ENCODE results near the gene MYT1. TPM values are rescaled to one million over a fixed set of nuclear protein-coding genes. Genes with fewer than 3 reads are reported as not detected.

The MYT1 gene
- total RNA-seq, 1 experiment from 2014 or later, result 0.22 TPM

GRCh38 chr20:64151633-64152530, 12.4 kb upstream of the MYT1 start:
- Histone ChIP-seq H3K9ac (ENCODE audit: low read length) (no peak overlapping the region), H3K4me2 (ENCODE audit: low read length) (peak overlapping the region; percentile 52), H2AFZ (ENCODE audit: low read length) (peak overlapping the region; percentile 60), H3K79me2 (ENCODE audit: low read length) (no peaks in the 10 kb centered on the region), H3K9me2 (replicated peaks; ENCODE audit: low read length) (no peaks in the 10 kb centered on the region), H3K27me3 (ENCODE audit: low read length) (no peaks in the 10 kb centered on the region), H3K4me3 (ENCODE audit: low read length) (no peak overlapping the region), H3K27ac (ENCODE audit: low read length) (peak overlapping the region; percentile 39), H3F3A (ENCODE audit: low read length, unreplicated experiment) (no peaks in the 10 kb centered on the region), H4K20me1 (ENCODE audit: low read length) (no peaks in the 10 kb centered on the region), H3K36me3 (ENCODE audit: low read depth, low read length) (no peaks in the 10 kb centered on the region), H3K9me3 (ENCODE audit: low read length) (no peaks in the 10 kb centered on the region), H3K4me1 (ENCODE audit: insufficient read depth, low read length) (peaks cover 15% of the 10 kb centered on the region)
- no peak for TF ChIP-seq EZH2phosphoT487 (IDR thresholded peaks at IDR 0.05; ENCODE audit: borderline replicate concordance, low read length)
- TF ChIP-seq EZH2 (IDR thresholded peaks at IDR 0.05; ENCODE audit: low read length, unreplicated experiment), result no peak
- TF ChIP-seq CTCF (conservative IDR thresholded peaks at IDR 0.05; ENCODE audit: low read depth, low read length), result no peak
- ChIA-PET POLR2A (ENCODE audit: unreplicated experiment) (no interaction called here), CTCF (no interaction called here)
- peak; percentile 92 for DNase-seq
- intact Hi-C loops (cut with micrococcal nuclease), result no loop called here
- ATAC-seq, result peak; percentile 84
- BruUV-seq (replicated peaks), result no TSS peak

GRCh38 chr20:64152906-64153305, 11.3 kb upstream of the MYT1 start:
- Histone ChIP-seq H3K27me3 (ENCODE audit: low read length) (no peaks in the 10 kb centered on the region), H3K9me2 (replicated peaks; ENCODE audit: low read length) (no peaks in the 10 kb centered on the region), H4K20me1 (ENCODE audit: low read length) (no peaks in the 10 kb centered on the region), H3K79me2 (ENCODE audit: low read length) (no peaks in the 10 kb centered on the region), H3K36me3 (ENCODE audit: low read depth, low read length) (no peaks in the 10 kb centered on the region), H3K9ac (ENCODE audit: low read length) (no peak overlapping the region), H3K4me2 (ENCODE audit: low read length) (no peak overlapping the region), H3K27ac (ENCODE audit: low read length) (no peak overlapping the region), H3F3A (ENCODE audit: low read length, unreplicated experiment) (no peaks in the 10 kb centered on the region), H3K4me3 (ENCODE audit: low read length) (no peak overlapping the region), H2AFZ (ENCODE audit: low read length) (no peak overlapping the region), H3K4me1 (ENCODE audit: insufficient read depth, low read length) (peaks cover 15% of the 10 kb centered on the region), H3K9me3 (ENCODE audit: low read length) (no peaks in the 10 kb centered on the region)
- ATAC-seq, result no peak
- DNase-seq, result no peak
- intact Hi-C loops (cut with micrococcal nuclease), result no loop called here
- BruUV-seq (replicated peaks), result no TSS peak
- TF ChIP-seq EZH2 (IDR thresholded peaks at IDR 0.05; ENCODE audit: low read length, unreplicated experiment) (no peak), EZH2phosphoT487 (IDR thresholded peaks at IDR 0.05; ENCODE audit: borderline replicate concordance, low read length) (no peak), CTCF (conservative IDR thresholded peaks at IDR 0.05; ENCODE audit: low read depth, low read length) (no peak)
- CTCF ChIA-PET, result no interaction called here
- POLR2A ChIA-PET (ENCODE audit: unreplicated experiment), result no interaction called here

GRCh38 chr20:64153410-64153809, 10.8 kb upstream of the MYT1 start:
- no peaks in the 10 kb centered on the region for H3F3A ChIP-seq (ENCODE audit: low read length, unreplicated experiment)
- H3K27me3 ChIP-seq (ENCODE audit: low read length), result no peaks in the 10 kb centered on the region
- H2AFZ ChIP-seq (ENCODE audit: low read length), result no peak overlapping the region
- intact Hi-C loops (cut with micrococcal nuclease), result no loop called here
- H3K4me1 ChIP-seq (ENCODE audit: insufficient read depth, low read length), result peaks cover 15% of the 10 kb centered on the region
- H3K4me2 ChIP-seq (ENCODE audit: low read length), result no peak overlapping the region
- ATAC-seq, result no peak
- H3K4me3 ChIP-seq (ENCODE audit: low read length), result no peak overlapping the region
- no peak for DNase-seq
- BruUV-seq (replicated peaks), result no TSS peak
- H4K20me1 ChIP-seq (ENCODE audit: low read length), result no peaks in the 10 kb centered on the region
- no peaks in the 10 kb centered on the region for H3K36me3 ChIP-seq (ENCODE audit: low read depth, low read length)
- H3K9me3 ChIP-seq (ENCODE audit: low read length), result no peaks in the 10 kb centered on the region
- POLR2A ChIA-PET (ENCODE audit: unreplicated experiment), result no interaction called here
- no peak overlapping the region for H3K9ac ChIP-seq (ENCODE audit: low read length)
- CTCF ChIA-PET, result no interaction called here
- no peaks in the 10 kb centered on the region for H3K9me2 ChIP-seq (replicated peaks; ENCODE audit: low read length)
- H3K27ac ChIP-seq (ENCODE audit: low read length), result no peak overlapping the region
- no peaks in the 10 kb centered on the region for H3K79me2 ChIP-seq (ENCODE audit: low read length)
- TF ChIP-seq EZH2phosphoT487 (IDR thresholded peaks at IDR 0.05; ENCODE audit: borderline replicate concordance, low read length) (no peak), CTCF (conservative IDR thresholded peaks at IDR 0.05; ENCODE audit: low read depth, low read length) (no peak), EZH2 (IDR thresholded peaks at IDR 0.05; ENCODE audit: low read length, unreplicated experiment) (no peak)

Measured in PC-3 (cell line).